ENCODE results near the gene ZNF429.
A peak's percentile ranks its signal among the peaks of the same experiment; 100 is the strongest.
"Not testable (repeated sequence)": the region's sequence is repeated elsewhere in the genome, so short reads cannot be mapped to it uniquely, and the experiment has no call there.

Gene ZNF429

DNA sequence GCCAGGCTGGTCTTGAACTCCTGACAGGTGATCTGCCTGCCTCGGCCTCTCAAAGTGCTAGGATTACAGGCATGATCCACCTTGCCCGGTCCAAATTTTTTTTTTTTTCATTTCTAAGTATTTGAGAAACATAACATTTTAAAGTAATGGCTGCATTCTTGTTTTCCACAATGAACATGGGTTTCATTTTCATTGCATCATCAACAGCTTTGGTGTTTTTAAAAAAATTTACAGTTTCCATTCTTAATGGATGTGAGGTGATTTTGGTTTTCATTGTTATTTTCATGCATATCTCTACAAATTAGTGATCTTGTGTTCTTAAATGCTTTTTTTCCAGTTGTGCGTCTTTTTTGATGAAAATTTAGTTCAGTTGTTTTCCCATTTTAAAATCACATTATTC lies 27.5 kb downstream of the ZNF429 start:
- Histone ChIP-seq H3K4me1 (no peaks in the 10 kb centered on the region), H3K36me3 (peaks cover 77 to 84% (median 79%) of the 10 kb centered on the region in 3 donors), H3K27me3 (no peaks in the 10 kb centered on the region), H3K4me3 (no peak overlapping the region), H3K27ac (no peak overlapping the region), H3K9me3 (peaks cover 5 to 53% (median 13%) of the 10 kb centered on the region in 3 donors)
- TF ChIP-seq, protein P1, sequence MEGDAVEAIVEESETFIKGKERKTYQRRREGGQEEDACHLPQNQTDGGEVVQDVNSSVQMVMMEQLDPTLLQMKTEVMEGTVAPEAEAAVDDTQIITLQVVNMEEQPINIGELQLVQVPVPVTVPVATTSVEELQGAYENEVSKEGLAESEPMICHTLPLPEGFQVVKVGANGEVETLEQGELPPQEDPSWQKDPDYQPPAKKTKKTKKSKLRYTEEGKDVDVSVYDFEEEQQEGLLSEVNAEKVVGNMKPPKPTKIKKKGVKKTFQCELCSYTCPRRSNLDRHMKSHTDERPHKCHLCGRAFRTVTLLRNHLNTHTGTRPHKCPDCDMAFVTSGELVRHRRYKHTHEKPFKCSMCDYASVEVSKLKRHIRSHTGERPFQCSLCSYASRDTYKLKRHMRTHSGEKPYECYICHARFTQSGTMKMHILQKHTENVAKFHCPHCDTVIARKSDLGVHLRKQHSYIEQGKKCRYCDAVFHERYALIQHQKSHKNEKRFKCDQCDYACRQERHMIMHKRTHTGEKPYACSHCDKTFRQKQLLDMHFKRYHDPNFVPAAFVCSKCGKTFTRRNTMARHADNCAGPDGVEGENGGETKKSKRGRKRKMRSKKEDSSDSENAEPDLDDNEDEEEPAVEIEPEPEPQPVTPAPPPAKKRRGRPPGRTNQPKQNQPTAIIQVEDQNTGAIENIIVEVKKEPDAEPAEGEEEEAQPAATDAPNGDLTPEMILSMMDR (IDR thresholded peaks at IDR 0.05) = no peak
- intact Hi-C loops (cut with DNase I; ENCODE audit: low total_unique reads) = no loop called here
- DNase-seq = no peak

DNA sequence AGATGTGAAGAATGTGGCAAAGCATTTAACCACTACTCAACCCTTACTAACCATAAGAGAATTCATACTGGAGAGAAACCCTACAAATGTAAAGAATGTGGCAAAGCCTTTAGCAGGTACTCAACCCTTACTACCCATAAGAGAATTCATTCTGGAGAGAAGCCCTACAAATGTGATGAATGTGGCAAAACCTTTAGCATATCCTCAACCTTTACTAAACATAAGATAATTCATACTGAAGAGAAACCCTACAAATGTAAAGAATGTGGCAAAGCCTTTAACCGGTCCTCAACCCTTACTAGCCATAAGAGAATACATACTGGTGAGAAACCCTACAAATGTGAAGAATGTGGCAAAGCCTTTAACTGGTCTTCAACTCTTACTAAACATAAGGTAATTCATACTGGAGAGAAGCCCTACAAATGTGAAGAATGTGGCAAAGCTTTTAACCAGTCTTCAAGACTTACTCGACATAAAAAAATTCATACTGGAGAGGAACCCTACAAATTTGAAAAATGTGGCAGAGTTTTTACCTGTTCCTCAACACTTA lies 31.4 kb downstream of the ZNF429 start:
- intact Hi-C loops (cut with DNase I; ENCODE audit: low total_unique reads); H3K27me3 ChIP-seq; H3K4me1 ChIP-seq; DNase-seq; H3K4me3 ChIP-seq; H3K27ac ChIP-seq: not testable (repeated sequence)
- H3K36me3 ChIP-seq = peaks cover 58 to 69% (median 69%) of the 10 kb centered on the region in 3 donors
- peaks cover 5 to 76% (median 24%) of the 10 kb centered on the region in 3 donors for H3K9me3 ChIP-seq

DNA sequence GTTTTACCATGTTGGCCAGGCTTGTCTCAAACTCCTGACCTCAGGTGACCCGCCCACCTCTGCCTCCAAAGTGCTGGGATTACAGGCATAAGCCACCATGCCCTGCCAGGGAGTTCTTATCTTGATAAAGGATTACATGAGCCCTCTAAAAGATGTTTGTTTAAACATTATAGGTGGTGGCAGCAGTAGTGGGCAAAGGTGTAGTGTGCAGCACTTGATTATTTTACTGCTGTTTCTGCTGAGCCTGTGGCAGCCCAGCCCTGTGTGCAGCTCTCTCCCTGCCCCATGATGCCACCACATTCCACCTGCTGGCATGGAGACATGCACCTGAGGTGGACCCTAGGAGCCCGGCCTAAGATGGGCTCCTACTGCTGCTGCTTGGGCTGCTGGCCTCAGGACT lies 54.0 kb downstream of the ZNF429 start:
- H3K36me3 ChIP-seq = peaks cover 26 to 54% (median 42%) of the 10 kb centered on the region in 3 donors
- TF ChIP-seq, protein P1 (IDR thresholded peaks at IDR 0.05) = no peak
- intact Hi-C loops (cut with DNase I; ENCODE audit: low total_unique reads) = no loop called here
- H3K4me3 ChIP-seq = no peak overlapping the region
- no peaks in the 10 kb centered on the region for H3K4me1 ChIP-seq
- no peak overlapping the region for H3K27ac ChIP-seq
- DNase-seq = no peak
- H3K27me3 ChIP-seq = no peaks in the 10 kb centered on the region
- H3K9me3 ChIP-seq = peaks cover 0 to 38% (median 25%) of the 10 kb centered on the region in 3 donors

DNA sequence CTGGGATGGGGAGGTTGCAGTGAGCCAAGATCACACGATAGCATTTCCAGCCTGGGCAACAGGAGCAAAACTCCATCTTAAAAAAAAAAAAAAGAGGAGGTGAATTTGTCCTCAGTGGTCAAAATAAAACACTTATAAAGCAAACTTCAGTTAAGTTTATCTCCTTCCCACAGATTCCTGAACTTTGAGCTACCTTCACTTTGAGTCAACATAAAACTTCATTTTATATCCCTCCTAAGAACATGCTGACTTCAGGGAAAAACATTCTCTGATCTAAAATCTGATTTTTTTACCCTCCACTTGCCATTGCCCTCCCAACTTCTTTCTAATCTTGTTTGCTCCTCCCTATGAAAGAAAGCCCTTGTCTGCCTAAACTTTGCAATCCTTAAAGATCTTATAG lies 59.0 kb downstream of the ZNF429 start:
- Histone ChIP-seq H3K27ac (no peak overlapping the region), H3K4me3 (no peak overlapping the region)

DNA sequence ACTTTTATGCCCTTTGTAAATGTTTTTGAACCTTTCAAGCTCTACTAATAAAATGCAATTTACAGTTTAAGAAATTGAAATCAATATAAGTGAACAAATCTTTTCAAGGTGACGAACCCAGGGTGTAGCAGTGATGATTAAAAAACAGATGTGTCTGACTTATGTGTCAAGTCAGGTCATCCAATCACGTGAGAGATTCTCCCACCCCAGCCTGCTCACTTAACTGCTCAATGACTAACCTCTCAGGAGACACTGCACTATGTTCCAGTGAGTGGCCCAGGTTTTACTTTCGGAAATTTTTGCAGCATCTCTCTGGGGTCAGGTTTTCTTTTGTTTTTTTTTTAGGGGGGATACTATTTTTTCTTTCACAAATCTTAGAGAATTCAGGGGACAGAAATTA lies 60.7 kb downstream of the ZNF429 start:
- TF ChIP-seq, protein P1 (IDR thresholded peaks at IDR 0.05) = no peak
- DNase-seq = no peak

More for the DNA sequence above, 59.0 kb downstream of the ZNF429 start:
- Histone ChIP-seq H3K27me3 (no peaks in the 10 kb centered on the region), H3K4me1 (peaks cover 0 to 5% (median 0%) of the 10 kb centered on the region in 4 donors), H3K9me3 (peaks cover 0 to 16% (median 5%) of the 10 kb centered on the region in 3 donors), H3K36me3 (peaks cover 4 to 27% (median 14%) of the 10 kb centered on the region in 3 donors)
- intact Hi-C loops (cut with DNase I; ENCODE audit: low total_unique reads) = no loop called here
- no peak for DNase-seq
- TF ChIP-seq, protein P1 (IDR thresholded peaks at IDR 0.05) = no peak

DNA sequence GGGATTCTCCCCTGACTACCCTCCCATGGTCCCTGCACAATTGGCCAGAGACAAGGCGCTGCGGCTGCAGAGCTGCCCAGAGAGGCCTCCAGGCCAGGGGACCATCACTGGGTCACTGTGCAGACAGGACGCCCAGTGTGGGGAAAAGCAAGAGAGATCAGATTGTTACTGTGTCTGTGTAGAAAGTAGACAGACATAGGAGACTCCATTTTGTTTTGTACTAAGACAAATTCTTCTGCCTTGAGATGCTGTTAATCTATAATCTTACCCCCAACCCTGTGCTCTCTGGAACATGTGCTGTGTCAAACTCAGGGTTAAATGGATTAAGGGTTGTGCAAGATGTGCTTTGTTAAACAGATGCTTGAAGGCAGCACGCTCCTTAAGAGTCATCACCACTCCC lies 62.4 kb downstream of the ZNF429 start:
- Histone ChIP-seq H3K4me3 (peak overlapping the region; percentile 32 to 33), H3K36me3 (peaks cover 0 to 13% (median 0%) of the 10 kb centered on the region in 3 donors), H3K9me3 (peaks cover 0 to 18% (median 4%) of the 10 kb centered on the region in 3 donors)
- intact Hi-C loops (cut with DNase I; ENCODE audit: low total_unique reads); DNase-seq; H3K27me3 ChIP-seq; H3K27ac ChIP-seq; H3K4me1 ChIP-seq: not testable (repeated sequence)

More for the DNA sequence above, 60.7 kb downstream of the ZNF429 start:
- H3K36me3 ChIP-seq = peaks cover 0 to 22% (median 0%) of the 10 kb centered on the region in 3 donors
- H3K4me3 ChIP-seq = no peak overlapping the region
- H3K4me1 ChIP-seq = peaks cover 0 to 5% (median 0%) of the 10 kb centered on the region in 4 donors
- no peaks in the 10 kb centered on the region for H3K27me3 ChIP-seq
- H3K9me3 ChIP-seq = peaks cover 0 to 12% (median 3%) of the 10 kb centered on the region in 3 donors
- no peak overlapping the region for H3K27ac ChIP-seq
- intact Hi-C loops (cut with DNase I; ENCODE audit: low total_unique reads) = no loop called here
